Kidney (tissue), 14 donors: ENCODE measurements around the gene KCNQ2. TPM values are rescaled to one million over a fixed set of nuclear protein-coding genes. Genes with fewer than 3 reads are reported as not detected.

Source experiments
- DNase-seq, 5 donors: peaks; one replicate each; pipeline ENCODE4 v3.0.0-alpha.2; 2013 to 2020
- FAIRE-seq: peaks from 2 replicates; lab custom pipeline; 2012; peaks lifted over from hg19 to GRCh38; lab: Jason Lieb, UNC
- H3K27ac ChIP-seq, 2 donors: one replicate each; pipeline ENCODE4 v1.7.0; 2013; ENCODE audit warnings: low read depth in 2 of 2, low read length in 2 of 2, inconsistent platforms in 1 of 2
- H3K27me3 ChIP-seq: one replicate; pipeline ENCODE4 v1.7.1; 2013; ENCODE audit warnings: low read length, inconsistent platforms; ENCODE audit not compliant: control insufficient read depth, insufficient read depth
- H3K36me3 ChIP-seq, 3 donors: one replicate each; pipeline versions ENCODE4 v1.7.0 to v1.7.1; 2013; ENCODE audit warnings: low read length in 3 of 3, control low read depth in 1 of 3, inconsistent platforms in 1 of 3; ENCODE audit not compliant: insufficient read depth in 3 of 3, control insufficient read depth in 2 of 3
- H3K4me1 ChIP-seq, 3 donors: one replicate each; pipeline versions ENCODE4 v1.7.0 to v1.7.1; 2013; ENCODE audit warnings: low read length in 3 of 3, inconsistent platforms in 1 of 3, low read depth in 1 of 3; ENCODE audit not compliant: control insufficient read depth in 2 of 3, insufficient read depth in 2 of 3
- H3K4me3 ChIP-seq, 3 donors: one replicate each; pipeline versions ENCODE4 v1.7.0 to v1.8.1; 2013; ENCODE audit warnings: low read length in 3 of 3, control low read depth in 1 of 3, inconsistent platforms in 1 of 3
- H3K9ac ChIP-seq, 3 donors: one replicate each; pipeline versions ENCODE4 v1.7.0 to v1.7.1; 2013; ENCODE audit warnings: low read length in 3 of 3, control low read depth in 1 of 3, inconsistent platforms in 1 of 3
- H3K9me3 ChIP-seq, 3 donors: one replicate each; pipeline versions ENCODE4 v1.7.0 to v1.7.1; 2013; ENCODE audit warnings: low read length in 3 of 3, control low read depth in 1 of 3, inconsistent platforms in 1 of 3; ENCODE audit not compliant: control insufficient read depth in 2 of 3, insufficient read depth in 1 of 3
- intact Hi-C: fragments of 100-400 bp; cut with DNase I; formaldehyde crosslinking; loops from one replicate; pipeline ENCODE4 v1.11.1; 2022
- polyA plus RNA-seq: library from polyadenylated mRNA; stranded (reverse); fragments of 350-450 nt; fragmentation: Illumina TruSeq; extraction: RNeasy Lipid Tissue Mini Kit (QIAGEN cat#74804); gene quantifications from one replicate; pipeline ENCODE4 v1.2.3, GENCODE V29; 2014; ENCODE audit warnings: low read depth, low replicate concordance; ENCODE audit not compliant: insufficient read depth
- total RNA-seq: library from RNA; stranded (reverse); fragmentation: NEBNext Ultra II Directional; extraction: Animal tissue kit (Norgen Biotek cat#: 25700); gene quantifications from one replicate; pipeline ENCODE4 v1.2.1, GENCODE V29; 2021
- TF ChIP-seq, protein P1 (sequence below): IDR thresholded peaks from 3 replicates; pipeline ENCODE4 v1.5.1; 2012; ENCODE audit warnings: mild to moderate bottlenecking, moderate library complexity, borderline replicate concordance; ENCODE audit not compliant: insufficient read depth; ENCODE audit errors: extremely low read depth
- donor health status: control.
- donor health status: control.
- donor health status: control.
- donor health status: control.
- donor health status: control.
- donor health status: DM: yes; HTN: yes; CAD: no.
- donor health status: Normal renal cell carcinoma (clear cell type).

KCNQ2 gene
- total and polyA plus RNA-seq, 2 donors from 2014 or later, result 2.2 TPM; not detected in 1

DNA sequence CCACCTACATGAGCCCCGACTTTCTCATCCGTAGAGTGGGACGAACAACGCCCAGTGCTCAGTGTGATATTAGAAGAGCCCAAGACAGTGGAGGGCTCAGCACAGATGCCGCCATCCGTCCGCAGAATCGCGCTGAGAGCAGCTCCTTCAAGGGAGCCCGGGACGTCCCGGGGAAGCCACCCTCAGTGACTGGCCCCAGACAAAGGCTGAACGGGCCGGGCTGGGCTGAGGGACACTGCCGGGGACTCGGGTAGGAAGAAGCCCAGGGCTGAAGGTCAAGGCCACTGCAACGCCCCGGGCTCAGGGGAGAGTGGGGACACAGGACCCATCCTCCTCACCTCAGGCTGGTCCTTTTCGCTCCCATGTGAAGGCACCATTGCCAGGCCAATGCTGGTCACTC is 98.5 kb downstream of the KCNQ2 start:
- no peaks in the 10 kb centered on the region for H3K36me3 ChIP-seq
- H3K4me1 ChIP-seq, result peaks cover 0 to 6% (median 0%) of the 10 kb centered on the region in 3 donors
- H3K9me3 ChIP-seq, result no peaks in the 10 kb centered on the region
- FAIRE-seq, result no peak
- intact Hi-C loops, result no loop called here
- H3K4me3 ChIP-seq, result peak overlapping the region in 2 of 3 donors; percentile 24 to 57
- TF ChIP-seq, protein P1, sequence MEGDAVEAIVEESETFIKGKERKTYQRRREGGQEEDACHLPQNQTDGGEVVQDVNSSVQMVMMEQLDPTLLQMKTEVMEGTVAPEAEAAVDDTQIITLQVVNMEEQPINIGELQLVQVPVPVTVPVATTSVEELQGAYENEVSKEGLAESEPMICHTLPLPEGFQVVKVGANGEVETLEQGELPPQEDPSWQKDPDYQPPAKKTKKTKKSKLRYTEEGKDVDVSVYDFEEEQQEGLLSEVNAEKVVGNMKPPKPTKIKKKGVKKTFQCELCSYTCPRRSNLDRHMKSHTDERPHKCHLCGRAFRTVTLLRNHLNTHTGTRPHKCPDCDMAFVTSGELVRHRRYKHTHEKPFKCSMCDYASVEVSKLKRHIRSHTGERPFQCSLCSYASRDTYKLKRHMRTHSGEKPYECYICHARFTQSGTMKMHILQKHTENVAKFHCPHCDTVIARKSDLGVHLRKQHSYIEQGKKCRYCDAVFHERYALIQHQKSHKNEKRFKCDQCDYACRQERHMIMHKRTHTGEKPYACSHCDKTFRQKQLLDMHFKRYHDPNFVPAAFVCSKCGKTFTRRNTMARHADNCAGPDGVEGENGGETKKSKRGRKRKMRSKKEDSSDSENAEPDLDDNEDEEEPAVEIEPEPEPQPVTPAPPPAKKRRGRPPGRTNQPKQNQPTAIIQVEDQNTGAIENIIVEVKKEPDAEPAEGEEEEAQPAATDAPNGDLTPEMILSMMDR, result no peak
- H3K27ac ChIP-seq, result no peak overlapping the region
- H3K27me3 ChIP-seq, result no peaks in the 10 kb centered on the region
- no peak for DNase-seq
- no peak overlapping the region for H3K9ac ChIP-seq

DNA sequence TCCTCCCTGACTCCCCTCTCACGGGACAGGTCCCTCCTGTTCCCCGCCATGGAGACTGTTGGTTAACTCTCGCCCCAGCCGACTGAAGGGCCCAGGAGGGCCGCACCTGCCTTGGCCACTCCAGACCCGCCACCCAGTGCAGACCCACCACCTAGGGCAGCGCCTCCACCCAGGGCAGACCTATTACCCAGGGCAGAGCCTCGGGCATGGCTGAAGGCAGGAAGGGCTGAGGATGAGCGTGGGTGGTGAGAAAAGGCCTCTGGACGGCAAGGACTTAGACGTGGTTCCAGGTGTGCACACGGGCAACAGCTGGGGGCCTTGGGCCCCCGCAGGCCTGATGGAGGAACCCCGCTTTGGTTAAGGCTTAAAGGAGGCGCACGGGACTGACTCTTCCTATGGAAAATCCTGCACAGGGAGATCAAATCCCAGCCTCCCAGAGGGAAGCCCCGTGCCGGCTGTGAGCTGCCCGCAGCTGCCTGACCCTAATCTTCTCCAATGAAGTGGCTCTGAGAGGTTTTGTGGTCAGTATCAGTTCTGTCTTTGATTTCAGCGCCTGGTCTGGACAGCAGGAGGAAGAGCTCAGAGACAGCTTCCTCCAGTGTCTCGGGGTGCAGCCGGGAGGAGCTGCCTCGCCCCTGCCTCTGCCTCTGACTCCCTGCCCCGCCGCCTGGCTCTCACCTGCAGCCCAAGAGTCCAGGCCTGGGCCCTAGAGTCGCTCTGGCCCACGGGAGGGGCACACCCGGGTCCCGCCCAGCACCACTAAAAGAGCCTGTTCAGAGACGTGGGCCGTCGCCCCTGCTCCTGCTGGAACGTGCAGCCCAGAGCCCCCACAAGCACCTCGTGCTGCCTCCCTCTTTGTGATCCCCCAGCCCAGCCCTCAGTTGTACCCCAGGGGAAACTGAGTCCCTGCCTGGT is 99.2 kb downstream of the KCNQ2 start:
- Histone ChIP-seq H3K9me3 (no peaks in the 10 kb centered on the region), H3K4me3 (peak overlapping the region in 1 of 3 donors; percentile 57), H3K27ac (no peak overlapping the region), H3K36me3 (no peaks in the 10 kb centered on the region), H3K4me1 (peaks cover 0 to 6% (median 0%) of the 10 kb centered on the region in 3 donors), H3K27me3 (no peaks in the 10 kb centered on the region), H3K9ac (no peak overlapping the region)
- intact Hi-C loops, result no loop called here
- no peak for FAIRE-seq
- DNase-seq, result no peak
- TF ChIP-seq, protein P1, result no peak

DNA sequence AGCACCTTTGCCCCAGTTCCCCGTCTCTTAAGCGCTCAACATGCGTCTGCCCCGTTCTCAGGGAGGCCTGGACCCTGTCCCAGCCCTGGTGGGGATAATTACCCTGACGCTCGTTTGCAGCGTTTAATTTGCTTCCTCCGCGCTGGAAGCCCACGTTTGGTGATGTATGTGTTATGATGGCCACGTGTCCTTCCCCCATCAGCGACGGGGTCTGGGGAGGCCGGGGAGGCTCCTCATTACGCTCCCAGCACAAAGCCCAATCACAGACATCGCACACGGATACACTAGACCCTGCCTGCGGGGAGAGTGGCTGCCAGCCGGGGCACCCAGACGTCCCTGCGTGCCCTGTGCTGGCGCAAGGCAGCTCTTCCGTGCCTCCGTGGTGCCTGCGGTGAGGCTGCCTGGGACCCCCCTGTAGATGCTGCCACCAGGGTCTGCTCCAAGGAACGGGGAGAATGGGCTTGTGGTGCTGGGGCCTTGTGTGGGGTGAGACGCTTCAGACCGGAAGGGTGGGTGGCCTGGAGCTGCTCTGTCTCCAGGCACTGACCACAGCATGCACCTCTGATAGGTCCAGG is 101.1 kb downstream of the KCNQ2 start:
- H3K4me1 ChIP-seq, result peaks cover 0 to 6% (median 0%) of the 10 kb centered on the region in 3 donors
- FAIRE-seq (no peak), DNase-seq (no peak)

More for the DNA sequence above, 101.1 kb downstream of the KCNQ2 start:
- TF ChIP-seq, protein P1, result no peak
- H3K36me3 ChIP-seq, result no peaks in the 10 kb centered on the region
- no peak overlapping the region for H3K27ac ChIP-seq
- intact Hi-C loops, result no loop called here
- no peaks in the 10 kb centered on the region for H3K9me3 ChIP-seq
- H3K9ac ChIP-seq, result no peak overlapping the region
- H3K27me3 ChIP-seq, result no peaks in the 10 kb centered on the region
- no peak overlapping the region for H3K4me3 ChIP-seq
